ENCODE results near the gene REX1BD. TPM values are rescaled to one million over a fixed set of nuclear protein-coding genes. Genes with fewer than 3 reads are reported as not detected.

The REX1BD gene
- total and polyA plus RNA-seq, 10 of the 15 experiments (the other 5 are each of a cell fraction or from before 2014, with no cell fraction given) = 1.1 to 101 (median 35.0) TPM

DNA sequence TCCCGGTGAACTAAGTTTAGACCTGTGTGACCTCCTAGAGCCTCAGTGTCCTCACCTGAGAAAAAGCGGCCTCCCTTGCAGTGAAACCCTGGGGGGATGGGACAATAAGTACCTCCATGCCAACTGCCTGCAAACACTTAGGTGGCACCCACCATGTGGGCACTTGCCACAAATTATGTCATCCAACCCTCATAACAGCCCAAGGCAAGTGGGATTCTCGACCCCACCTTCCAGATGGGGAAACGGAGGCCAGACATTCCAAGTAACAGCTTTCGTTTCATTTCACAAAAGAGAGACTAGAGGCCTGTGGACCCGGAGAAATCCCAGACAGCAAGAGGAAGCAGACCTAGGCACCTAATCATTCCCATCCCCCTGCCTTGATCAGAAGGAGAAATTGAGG lies 6.9 kb downstream of the REX1BD start:
- 67% methylated on average over 6 of the region's 6 CpGs for WGBS (ENCODE audit: insufficient coverage, insufficient replicate concordance, low lambda C conversion rate, missing lambda C conversion rate)
- Histone ChIP-seq H3K79me2 (ENCODE audit: control insufficient read depth, insufficient read depth, low read length) (no peaks in the 10 kb centered on the region), H3K27ac (ENCODE audit: control insufficient read depth, insufficient read depth) (no peak overlapping the region), H3K9ac (ENCODE audit: control insufficient read depth, insufficient read depth, low read length) (no peak overlapping the region), H4K20me1 (ENCODE audit: control insufficient read depth, insufficient read depth) (no peaks in the 10 kb centered on the region; the same call in 1 of the 2 replicates), H3K4me2 (ENCODE audit: control insufficient read depth, insufficient read depth) (no peak overlapping the region), H3K4me3 (no peak overlapping the region), H3K36me3 (ENCODE audit: control insufficient read depth in 2 of 2, insufficient read depth in 2 of 2, low read length in 1 of 2) (peaks cover 0 to 3% of the 10 kb centered on the region in 2 experiments; a peak in 1 of 4 replicates), H3K4me1 (ENCODE audit: control insufficient read depth, insufficient read depth, low read length) (peaks cover 9% of the 10 kb centered on the region), H2AFZ (ENCODE audit: control insufficient read depth, low read depth, low read length) (no peak overlapping the region), H3K27me3 (replicated peaks in 1 of 2; ENCODE audit: control insufficient read depth in 2 of 2, insufficient read depth in 2 of 2, low read length in 1 of 2) (peaks cover 2% of the 10 kb centered on the region in 2 experiments; a peak in 1 of 4 replicates), H3K9me3 (replicated peaks; ENCODE audit: control insufficient read depth, insufficient read depth, low read length) (no peaks in the 10 kb centered on the region)
- in situ Hi-C loops (cut with MboI) (no loop called here), intact Hi-C loops (cut with micrococcal nuclease; ENCODE audit: unreplicated experiment) (loop anchor here (2.0 kb wide), 1 partner anchor 81 kb away; no protein-coding TSS in a partner anchor)
- POLR2A ChIA-PET = no interaction called here
- TF ChIP-seq ZNF622 (IDR thresholded peaks at IDR 0.05) (no peak), HCFC1 (IDR thresholded peaks at IDR 0.05; ENCODE audit: low read length) (no peak)
- TF ChIP-seq, protein P1, sequence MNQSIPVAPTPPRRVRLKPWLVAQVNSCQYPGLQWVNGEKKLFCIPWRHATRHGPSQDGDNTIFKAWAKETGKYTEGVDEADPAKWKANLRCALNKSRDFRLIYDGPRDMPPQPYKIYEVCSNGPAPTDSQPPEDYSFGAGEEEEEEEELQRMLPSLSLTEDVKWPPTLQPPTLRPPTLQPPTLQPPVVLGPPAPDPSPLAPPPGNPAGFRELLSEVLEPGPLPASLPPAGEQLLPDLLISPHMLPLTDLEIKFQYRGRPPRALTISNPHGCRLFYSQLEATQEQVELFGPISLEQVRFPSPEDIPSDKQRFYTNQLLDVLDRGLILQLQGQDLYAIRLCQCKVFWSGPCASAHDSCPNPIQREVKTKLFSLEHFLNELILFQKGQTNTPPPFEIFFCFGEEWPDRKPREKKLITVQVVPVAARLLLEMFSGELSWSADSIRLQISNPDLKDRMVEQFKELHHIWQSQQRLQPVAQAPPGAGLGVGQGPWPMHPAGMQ (IDR thresholded peaks at IDR 0.05; ENCODE audit: borderline replicate concordance) = no peak
- SMC1A ChIA-PET (ENCODE audit: uncharacterized antibody, unreplicated experiment) = no interaction called here
- RAD21 ChIA-PET (ENCODE audit: unreplicated experiment) = no interaction called here
- ATAC-seq = no peak
- DNase-seq (ENCODE audit: low read depth, low spot score) = no peak
- CTCF ChIA-PET = interaction anchor here (0.6 to 1.3 kb wide), 2 partner anchors 28 to 137 kb away, joined by 3 read pairs; no protein-coding TSS in a partner anchor
- FAIRE-seq = no peak
- no TSS peak for BruUV-seq (replicated peaks)

GRCh38 chr19:18596752-18597157 lies 8.2 kb downstream of the REX1BD start:
- Histone ChIP-seq H3K9ac (ENCODE audit: control insufficient read depth, insufficient read depth, low read length) (no peak overlapping the region), H3K27me3 (replicated peaks in 1 of 2; ENCODE audit: control insufficient read depth in 2 of 2, insufficient read depth in 2 of 2, low read length in 1 of 2) (peaks cover 2% of the 10 kb centered on the region in 2 experiments; a peak in 1 of 4 replicates), H3K4me3 (no peak overlapping the region), H2AFZ (ENCODE audit: control insufficient read depth, low read depth, low read length) (no peak overlapping the region), H3K36me3 (ENCODE audit: control insufficient read depth in 2 of 2, insufficient read depth in 2 of 2, low read length in 1 of 2) (no peaks in the 10 kb centered on the region), H3K79me2 (ENCODE audit: control insufficient read depth, insufficient read depth, low read length) (no peaks in the 10 kb centered on the region), H4K20me1 (ENCODE audit: control insufficient read depth, insufficient read depth) (no peaks in the 10 kb centered on the region; the same call in 1 of the 2 replicates), H3K9me3 (replicated peaks; ENCODE audit: control insufficient read depth, insufficient read depth, low read length) (no peaks in the 10 kb centered on the region), H3K4me2 (ENCODE audit: control insufficient read depth, insufficient read depth) (no peak overlapping the region), H3K27ac (ENCODE audit: control insufficient read depth, insufficient read depth) (no peak overlapping the region), H3K4me1 (ENCODE audit: control insufficient read depth, insufficient read depth, low read length) (peaks cover 9% of the 10 kb centered on the region)
- in situ Hi-C loops (cut with MboI) = no loop called here
- intact Hi-C loops (cut with micrococcal nuclease; ENCODE audit: unreplicated experiment) = no loop called here
- TF ChIP-seq E2F8 (IDR thresholded peaks at IDR 0.05; ENCODE audit: low read depth, partially characterized antibody) = no peak
- no peak for TF ChIP-seq NR2F1 (conservative IDR thresholded peaks at IDR 0.05)
- TF ChIP-seq JUNB (IDR thresholded peaks at IDR 0.05) = no peak
- TF ChIP-seq BHLHE40 (IDR thresholded peaks at IDR 0.05; ENCODE audit: borderline replicate concordance in 1 of 2, low read depth in 2 of 2, low read length in 1 of 2) = peak in 1 of 2 experiments; percentile 44; a peak in 2 of 4 replicates
- TF ChIP-seq, protein P2, sequence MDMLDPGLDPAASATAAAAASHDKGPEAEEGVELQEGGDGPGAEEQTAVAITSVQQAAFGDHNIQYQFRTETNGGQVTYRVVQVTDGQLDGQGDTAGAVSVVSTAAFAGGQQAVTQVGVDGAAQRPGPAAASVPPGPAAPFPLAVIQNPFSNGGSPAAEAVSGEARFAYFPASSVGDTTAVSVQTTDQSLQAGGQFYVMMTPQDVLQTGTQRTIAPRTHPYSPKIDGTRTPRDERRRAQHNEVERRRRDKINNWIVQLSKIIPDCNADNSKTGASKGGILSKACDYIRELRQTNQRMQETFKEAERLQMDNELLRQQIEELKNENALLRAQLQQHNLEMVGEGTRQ (IDR thresholded peaks at IDR 0.05; ENCODE audit: borderline replicate concordance, low read depth, low read length) = no peak
- TF ChIP-seq ATF3 (IDR thresholded peaks at IDR 0.05; ENCODE audit: borderline replicate concordance, extremely low read depth, low read depth, low read length) = no peak
- TF ChIP-seq MTA2 (IDR thresholded peaks at IDR 0.05; ENCODE audit: low read depth) = no peak
- CTCF ChIA-PET = no interaction called here
- WGBS (ENCODE audit: insufficient coverage, insufficient replicate concordance, low lambda C conversion rate, missing lambda C conversion rate) = 38% methylated on average over 20 of the region's 21 CpGs
- no peak for FAIRE-seq
- ATAC-seq = 0 out of 3 replicates have a peak, but pooled peaks have one; percentile 29
- no peak for DNase-seq (ENCODE audit: low read depth, low spot score)
- SMC1A ChIA-PET (ENCODE audit: uncharacterized antibody, unreplicated experiment) = no interaction called here
- RAD21 ChIA-PET (ENCODE audit: unreplicated experiment) = no interaction called here
- BruUV-seq (replicated peaks) = no TSS peak
- POLR2A ChIA-PET = no interaction called here

All from GM12878 (cell line).